HG03378 (cell line): ENCODE results near the gene CSAD.

Experiments
- ATAC-seq: cut with Tn5 transposase; IDR thresholded peaks from one replicate; pipeline ENCODE4 v1.9.1; 2021; ENCODE audit warnings: mild to moderate bottlenecking, moderate library complexity; ENCODE audit not compliant: unreplicated experiment

The CSAD gene

DNA sequence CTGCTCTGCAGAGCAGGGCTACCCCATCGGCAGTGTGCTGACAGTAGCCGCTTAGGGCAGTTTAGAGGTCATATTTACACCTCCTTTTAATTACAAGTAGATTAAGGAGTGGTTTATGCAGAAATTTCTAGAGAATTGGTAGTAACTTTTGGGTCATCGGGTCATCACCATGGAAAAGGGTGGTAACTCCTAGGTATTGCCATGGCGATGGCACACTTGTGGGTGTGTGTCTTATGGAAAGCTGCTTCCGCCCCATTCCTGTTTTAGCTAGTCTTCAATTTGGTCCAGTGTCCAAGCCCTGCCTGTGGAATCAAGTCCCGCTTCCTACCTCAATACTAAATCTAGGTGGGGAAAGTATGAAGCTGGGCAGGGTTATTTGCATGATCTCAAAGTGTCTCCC, 29.7 kb downstream of the CSAD start:
- ATAC-seq = no peak

DNA sequence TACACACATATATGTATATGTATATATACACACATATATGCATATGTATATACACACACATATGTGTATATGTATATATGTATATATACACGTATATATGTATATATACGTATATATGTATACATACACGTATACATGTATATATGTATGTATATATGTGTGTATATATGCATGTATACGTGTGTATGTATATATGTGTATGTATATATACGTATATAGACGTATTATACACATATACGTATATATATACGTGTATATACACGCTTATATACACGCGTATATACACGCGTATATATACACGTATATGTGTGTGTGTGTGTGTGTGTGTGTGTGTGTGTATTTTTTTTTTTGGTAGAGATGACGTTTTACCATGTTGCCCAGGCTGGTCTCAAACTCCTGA, 33.1 kb downstream of the CSAD start:
- ATAC-seq = no peak

DNA sequence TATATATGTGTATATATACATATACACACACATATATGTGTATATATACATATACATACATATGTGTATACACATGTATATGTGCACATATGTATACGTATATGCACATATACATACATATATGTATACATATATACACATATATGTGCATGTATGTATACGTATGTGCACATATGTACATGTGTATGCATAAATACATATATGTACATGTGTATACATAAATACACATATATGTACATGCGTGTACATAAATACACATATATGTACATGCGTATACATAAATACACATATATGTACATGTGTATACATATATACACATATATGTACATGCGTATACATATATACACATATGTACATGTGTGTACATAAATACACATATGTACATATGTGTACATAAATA, 33.5 kb downstream of the CSAD start:
- no peak for ATAC-seq

DNA sequence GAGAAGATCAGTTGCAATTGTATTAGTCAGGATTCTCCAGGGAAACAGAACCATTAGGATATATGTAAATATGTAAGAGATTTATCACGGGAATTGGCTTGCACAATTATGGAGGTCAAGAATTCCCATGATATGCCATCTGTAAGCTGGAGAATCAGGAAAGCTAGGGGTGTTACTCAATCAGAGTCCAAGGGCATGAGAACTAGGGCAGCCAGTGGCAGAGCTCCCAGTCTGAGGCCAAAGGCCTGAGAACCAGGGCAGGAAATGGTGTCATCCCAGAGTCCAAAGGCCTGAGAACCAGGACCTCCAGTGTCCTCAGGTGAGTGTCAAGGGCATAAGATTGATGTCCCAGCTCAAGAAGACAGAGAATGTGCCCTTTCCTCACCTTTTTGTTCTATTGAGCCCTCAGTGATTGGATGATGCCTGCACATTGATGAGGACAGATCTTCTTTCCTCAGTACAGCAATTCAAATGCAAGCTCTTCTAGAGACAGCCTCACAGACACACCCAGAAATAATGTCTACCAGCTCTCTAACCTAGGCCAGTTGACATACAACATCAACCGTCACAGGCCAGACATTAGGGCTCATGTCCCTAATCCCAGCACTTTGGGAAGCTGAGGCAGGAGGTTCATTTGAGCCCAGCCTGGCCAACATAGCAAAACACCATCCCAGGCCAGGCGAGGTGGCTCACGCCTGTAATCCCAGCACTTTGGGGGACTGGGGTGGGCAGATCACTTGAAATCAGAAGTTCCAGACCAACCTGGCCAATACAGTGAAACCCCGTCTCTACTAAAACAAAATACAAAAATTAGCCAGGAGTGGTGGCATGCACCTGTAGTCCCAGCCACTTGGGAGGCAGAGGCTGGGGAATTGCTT, 35.1 kb downstream of the CSAD start:
- no peak for ATAC-seq

DNA sequence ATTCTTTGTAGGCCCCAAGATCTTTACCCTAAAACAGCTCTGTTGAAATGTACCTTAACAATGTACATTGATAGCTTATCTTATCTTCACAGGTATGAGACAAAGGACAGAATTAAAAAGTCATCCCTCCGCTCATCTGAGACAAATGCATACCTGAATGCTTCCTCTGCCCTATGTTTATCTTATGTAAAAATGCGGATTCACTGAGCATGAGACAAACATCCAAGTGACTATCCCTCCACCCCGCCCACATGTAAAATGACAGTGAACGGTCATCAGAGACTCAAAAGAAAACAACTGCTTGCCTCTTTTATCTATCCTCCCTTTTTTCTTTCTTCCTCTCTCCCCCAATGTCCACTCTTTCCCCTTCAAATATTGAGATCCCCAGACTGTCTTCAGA, 37.4 kb downstream of the CSAD start:
- ATAC-seq = no peak

DNA sequence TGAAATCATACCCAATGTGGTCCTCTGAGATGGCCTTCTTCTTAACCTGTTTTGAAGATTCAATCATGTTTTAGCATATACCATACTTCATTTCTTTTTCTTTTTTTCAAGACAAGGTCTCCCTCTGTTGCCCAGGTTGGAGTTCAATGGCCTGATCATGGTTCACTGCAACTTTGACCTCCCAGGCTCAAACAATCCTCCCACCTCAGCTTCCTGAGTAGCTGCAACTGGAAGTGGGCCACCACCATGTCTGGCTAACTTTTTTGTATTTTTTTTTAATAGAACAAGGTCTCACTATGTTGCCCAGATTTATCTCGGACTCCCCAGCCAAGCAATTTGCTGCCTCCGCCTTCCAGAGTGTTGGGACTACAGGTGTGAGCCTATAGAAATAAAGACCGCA, 47.0 kb downstream of the CSAD start:
- no peak for ATAC-seq

DNA sequence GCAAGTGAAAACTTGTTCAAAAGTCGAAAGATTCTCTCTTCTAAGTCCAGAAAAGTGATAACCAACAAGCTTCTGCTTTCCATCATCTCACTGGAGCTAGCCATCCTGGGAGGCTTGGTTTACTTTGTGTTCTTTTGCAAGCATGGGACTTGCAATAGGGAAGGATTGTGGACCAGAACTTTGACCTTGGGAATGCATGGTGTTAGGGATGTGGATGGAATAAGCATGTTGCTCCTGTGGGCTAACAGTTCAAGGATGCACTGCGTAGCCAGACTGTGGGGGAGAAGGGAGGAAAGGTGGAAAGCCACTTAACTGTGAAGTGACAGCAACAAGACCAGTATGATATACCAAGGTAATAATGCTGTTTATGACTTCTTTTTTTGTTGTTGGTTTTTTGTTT, 48.9 kb downstream of the CSAD start:
- ATAC-seq = no peak

DNA sequence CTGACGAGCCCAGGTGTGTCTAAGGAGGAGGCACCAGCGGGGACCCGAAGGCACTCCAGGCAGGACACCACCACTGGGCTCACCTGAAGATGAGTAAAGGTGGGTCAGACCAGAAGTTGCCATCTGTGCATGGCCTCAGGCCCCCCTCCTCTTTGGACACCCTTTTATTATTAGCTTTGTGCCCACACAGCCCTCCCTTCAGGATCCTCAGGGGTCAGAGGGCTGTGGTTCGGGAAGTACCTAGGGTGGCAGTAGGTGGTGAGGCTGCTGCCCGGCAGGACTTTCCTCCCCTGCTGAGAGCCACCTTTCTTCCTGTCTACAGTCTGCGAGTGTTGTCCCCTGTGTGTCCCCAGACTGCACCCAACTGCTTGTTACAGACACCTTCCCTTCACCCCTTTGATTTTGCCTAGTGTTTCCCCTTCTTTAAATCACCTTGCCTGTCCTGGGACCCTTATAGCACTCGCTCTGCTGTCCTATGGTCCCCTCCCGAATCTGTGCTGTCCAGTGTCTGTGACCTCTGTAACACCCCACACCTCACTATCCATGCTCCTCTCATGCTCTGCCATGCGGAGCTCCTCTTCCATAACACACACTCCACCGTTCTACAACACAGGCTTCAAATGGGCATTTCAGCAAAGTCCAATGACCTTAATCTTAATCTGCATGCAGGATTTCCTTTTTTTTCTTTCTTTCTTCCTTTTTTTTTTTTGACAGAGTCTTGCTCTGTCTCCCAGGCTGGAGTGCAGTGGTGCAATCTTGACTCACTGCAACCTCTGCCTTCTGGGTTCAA, 51.8 kb downstream of the CSAD start:
- no peak for ATAC-seq

DNA sequence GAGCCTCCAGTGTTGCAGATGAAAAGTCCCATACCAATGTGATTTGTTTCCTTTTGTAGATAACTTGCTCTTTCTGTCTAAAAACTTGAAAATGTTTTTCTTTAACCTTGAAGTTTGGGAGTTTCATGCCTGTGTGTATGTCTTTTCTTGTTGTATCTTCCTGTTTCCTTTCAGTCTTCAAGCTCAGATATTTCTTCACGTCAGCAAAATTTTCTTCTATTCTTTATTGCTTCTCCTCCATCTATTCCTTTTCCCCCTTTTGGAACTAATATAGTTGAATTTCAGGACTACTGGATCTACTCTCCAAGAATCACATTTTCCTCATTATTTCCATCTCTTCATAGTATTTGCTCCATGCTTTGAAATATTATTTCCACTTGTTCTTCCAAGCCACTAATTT, 53.6 kb downstream of the CSAD start:
- ATAC-seq = no peak

DNA sequence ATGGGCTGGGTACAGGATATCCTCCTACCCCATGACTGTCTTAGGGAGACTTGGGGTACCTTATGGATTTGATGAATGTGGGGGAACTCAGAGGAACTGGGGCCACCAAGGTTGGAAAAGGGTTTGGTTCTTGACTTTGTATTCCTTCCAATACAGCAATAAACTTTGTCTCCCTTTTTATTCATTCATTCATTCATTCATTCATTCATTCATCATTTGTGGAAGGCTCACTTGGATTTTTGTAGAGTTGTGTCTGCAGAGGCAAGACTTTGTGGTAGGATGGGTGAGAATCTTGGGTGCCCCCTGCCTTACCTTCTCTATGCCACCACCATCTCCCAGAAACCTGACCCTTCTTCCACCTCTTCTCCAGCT, 56.4 kb downstream of the CSAD start:
- ATAC-seq = no peak

DNA sequence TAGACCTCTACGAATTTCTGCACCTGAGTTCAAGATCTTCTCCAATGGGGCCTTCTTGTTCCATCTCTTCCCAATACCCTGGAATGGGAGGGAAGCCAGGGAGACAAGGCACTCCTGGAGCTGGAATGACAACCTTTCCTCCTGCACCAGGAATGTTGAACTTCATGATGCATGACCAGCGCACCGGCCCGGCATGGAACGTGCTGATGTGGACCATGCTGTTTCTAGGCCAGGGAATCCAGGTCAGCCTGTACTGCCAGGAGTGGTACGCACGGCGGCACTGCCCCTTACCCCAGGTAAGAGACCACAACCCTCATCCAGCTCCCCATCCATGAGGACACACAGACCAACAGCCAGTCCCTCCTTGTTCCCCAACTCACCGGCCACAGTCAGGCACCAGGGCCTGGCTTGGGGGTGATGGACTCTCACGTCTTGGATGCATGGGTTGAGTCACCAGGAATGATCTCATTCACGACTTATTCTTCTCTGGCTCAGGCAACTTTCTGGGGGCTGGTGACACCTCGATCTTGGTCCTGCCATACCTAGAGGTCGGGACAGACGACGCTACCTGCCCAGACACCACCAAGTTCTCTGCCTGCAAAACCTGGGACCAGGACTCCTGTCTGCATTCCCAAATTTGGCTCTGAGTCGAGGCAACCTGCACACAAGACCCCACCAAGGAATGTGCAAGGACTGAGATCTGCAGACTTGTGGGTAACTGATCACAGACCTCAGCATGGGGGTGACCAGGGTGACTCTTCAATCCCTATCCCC, 57.0 kb downstream of the CSAD start:
- no peak for ATAC-seq

DNA sequence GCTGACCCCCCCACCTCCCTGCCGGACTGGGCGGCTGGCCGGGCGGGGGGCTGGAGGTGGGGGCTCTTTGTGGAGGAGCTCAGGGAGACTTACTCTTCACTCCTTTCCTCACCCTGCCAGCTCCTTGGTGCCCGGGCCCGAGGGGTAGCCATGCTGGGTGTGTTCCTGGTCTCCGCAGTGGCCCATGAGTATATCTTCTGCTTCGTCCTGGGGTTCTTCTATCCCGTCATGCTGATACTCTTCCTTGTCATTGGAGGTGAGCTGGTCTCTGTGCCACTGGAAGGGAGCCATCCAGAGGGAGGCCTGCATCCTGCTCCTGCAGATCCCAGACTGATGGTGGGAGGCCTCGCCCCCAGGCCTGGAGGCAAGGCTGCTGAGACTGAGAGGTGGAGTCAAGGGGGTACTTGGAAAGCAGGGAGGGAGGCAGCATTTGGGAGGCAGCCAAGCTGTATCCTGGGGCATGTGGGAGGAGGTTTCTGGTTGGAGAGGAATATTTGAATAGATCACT, 57.7 kb downstream of the CSAD start:
- ATAC-seq = no peak

DNA sequence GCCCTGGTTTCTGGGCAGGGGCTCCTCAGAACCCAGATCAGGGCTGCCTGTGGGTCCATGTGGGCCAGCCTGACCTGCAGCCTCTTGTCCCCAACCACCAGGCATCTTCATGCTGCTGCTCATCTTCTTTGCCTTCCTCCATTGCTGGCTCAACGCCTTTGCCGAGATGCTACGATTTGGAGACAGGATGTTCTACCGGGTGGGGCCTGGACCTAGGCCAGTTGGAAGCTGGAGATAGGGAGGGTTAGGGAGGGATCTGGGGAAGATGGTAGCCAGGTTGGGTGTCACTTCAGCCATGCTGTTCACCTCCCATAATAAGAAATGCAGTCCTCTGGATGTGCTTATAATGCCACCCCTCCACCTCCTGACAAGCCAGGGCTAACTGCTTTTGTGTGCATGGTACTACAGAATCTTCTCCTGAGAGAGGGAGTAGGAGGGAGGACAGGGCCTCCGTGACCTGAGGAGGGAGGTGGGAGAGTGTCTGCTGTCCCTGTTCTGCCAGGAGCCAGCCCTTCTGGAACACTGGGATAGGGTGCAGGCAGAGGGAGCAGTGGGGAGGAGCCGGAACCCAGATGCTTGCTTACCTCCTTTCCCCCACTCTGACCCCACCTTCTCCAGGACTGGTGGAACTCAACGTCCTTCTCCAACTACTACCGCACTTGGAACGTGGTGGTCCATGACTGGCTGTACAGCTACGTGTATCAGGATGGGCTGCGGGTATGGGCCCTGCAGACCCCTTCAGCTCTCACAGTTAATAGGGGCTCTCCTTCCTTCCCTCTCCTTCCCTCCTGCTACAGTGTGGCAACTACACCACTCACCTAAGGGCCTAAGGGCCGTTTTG, 59.8 kb downstream of the CSAD start:
- no peak for ATAC-seq

DNA sequence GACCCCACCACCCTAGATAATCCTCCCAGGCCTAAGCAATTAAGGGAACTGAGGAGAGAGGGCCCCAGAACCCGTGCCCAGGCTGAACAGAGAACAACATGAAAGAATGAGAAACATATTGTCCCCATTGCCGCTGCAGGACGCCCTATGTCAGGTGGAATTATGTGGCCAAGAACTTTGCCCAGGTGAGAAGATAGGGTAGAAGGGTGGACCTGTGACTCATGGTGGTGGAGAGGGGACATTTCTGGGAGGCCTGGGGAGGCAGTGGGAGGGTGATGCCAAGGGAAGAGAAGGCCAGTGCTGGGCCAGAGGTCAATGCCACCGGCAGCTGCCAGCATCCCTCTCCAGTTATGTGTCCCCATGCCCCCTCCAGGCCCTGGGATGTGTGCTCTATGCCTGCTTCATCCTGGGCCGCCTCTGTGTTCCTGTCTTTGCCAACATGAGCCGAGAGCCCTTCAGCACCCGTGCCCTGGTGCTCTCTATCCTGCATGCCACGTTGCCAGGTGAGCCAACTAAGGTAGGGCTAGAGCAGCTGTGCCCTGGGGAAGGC, 61.9 kb downstream of the CSAD start:
- no peak for ATAC-seq

DNA sequence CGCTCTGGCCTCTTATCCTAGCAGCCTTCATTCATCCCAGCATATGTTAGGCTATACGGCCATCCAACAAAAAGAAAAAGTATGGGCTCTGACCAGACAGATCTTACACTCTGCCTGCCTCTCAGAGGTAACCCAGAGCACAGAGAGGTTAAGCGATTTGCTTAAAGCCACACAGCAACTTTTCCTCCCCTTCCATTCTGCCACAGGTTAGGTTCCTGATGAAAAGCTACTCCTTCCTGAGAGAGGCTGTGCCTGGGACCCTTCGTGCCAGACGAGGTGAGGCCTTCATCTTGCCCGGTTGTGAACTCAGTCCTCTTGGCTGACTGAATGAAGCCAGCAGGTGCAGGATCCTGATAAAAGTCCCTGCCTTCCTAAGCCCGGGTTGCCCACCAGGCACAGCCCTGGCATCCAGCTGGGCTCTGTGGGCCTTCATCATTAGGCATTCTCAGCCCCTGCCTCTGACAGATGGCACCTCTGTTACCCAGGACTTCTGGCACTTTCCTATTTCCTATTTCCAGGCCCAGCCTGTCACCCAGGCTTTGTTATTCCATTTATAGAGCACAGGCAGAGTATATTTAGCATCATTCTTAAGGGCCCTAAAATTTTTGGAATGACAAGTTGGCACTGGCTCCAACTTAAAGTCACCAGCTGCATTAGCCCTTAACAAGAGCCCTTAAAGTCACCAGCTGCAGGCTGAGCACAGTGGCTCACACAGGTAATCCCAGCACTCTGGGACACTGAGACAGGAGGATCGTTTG, 64.7 kb downstream of the CSAD start:
- no peak for ATAC-seq

DNA sequence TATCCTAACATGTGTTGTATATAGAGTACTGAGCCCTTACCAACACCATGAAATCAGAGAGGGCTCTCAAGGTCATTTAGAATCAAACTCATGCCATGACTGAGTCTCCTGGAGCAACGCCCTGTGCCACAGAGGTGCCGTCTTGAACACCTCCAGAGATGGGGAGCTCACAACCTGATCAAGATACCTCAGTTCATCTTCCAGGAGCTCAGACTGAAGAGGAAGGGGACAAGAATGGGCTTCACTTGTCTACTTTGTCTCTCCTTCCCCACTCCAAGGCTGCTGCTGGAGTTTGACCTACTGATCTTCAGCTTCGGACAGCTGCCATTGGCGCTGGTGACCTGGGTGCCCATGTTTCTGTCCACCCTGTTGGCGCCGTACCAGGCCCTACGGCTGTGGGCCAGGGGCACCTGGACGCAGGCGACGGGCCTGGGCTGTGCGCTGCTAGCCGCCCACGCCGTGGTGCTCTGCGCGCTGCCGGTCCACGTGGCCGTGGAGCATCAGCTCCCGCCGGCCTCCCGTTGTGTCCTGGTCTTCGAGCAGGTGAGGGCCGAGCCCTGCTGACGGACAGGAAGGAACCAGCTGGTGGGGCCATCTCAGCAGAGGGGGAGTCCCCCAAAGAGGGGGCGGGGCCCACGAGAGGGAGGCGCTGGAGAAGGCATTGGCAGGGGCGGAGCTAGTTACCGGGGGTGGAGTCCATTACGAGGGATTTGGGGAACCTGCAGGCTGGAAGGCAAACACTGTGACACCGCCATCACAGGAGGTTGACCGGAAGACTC, 65.4 kb downstream of the CSAD start:
- no peak for ATAC-seq

DNA sequence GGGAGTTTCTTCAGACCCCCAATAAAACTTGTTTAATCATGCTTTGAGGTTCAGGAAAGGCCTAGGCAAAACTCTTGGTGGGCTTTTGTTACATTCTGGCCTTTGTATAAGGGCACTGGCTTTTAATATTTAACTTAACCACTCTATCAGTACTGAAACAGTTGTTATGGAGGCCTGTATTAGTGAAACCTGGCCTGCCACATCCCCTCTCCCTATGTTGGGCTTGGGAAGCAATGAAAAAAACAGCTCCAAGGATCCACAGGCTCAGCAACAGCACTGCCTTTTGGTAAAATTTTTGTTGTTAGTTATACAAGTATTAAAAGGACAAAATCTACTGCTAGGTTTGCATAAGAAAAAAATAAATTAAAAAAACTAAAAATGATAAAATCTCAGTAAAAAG, 66.8 kb downstream of the CSAD start:
- no peak for ATAC-seq

DNA sequence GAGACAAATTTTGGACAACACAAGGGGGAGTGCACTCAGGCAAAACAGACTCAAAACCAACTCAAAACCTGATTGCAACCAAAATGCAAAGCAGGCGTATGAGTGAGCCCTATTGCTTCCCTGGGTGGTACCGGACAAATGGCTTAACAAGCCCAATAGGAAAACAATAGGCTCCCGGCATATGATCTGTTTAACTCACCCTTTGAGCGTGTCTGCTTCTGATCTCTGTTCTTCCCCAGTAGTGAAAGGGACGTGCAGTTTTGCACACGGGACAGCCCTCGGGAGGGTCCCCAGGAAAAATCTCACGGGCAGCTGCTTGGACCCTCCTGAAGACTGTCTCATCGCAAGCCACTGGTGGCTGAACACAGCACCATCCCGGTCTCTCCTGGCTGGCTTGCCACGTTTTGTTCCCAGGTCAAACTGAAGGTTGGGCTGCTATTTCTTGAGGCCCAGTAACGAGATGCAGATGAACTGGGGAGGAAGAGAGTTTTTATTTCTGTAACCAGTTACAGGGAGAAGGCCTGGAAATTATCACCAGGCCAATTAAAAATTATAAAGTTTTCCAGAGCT, 67.5 kb downstream of the CSAD start:
- no peak for ATAC-seq
